NCI-H1105 treated with DMSO at 0.1 percent for 48 hours (cell line): ENCODE results near the gene SLC6A6.
"Not testable (repeated sequence)": the region's sequence is repeated elsewhere in the genome, so short reads cannot be mapped to it uniquely, and the experiment has no call there.

ENCODE experiments used
- DNase-seq: peaks from one replicate; lab custom pipeline; 2025; lab: John Stamatoyannopoulos, UW

Gene SLC6A6

DNA sequence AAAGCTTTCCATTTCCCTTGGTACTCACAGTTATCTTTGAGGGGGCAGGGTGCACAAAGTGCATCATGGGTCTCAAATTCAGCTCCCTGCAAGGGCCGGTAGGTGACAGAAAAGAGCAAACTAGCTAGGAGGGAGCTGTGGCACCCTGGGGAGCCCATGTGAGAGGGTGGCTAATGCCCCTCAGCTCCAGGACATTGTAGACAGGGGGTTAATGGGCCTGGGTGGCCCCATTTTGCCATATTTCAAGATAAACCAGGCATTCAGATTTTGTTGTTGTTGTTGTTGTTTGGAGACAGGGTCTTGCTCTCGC, 3.7 kb upstream of the SLC6A6 start:
- no peak for DNase-seq

DNA sequence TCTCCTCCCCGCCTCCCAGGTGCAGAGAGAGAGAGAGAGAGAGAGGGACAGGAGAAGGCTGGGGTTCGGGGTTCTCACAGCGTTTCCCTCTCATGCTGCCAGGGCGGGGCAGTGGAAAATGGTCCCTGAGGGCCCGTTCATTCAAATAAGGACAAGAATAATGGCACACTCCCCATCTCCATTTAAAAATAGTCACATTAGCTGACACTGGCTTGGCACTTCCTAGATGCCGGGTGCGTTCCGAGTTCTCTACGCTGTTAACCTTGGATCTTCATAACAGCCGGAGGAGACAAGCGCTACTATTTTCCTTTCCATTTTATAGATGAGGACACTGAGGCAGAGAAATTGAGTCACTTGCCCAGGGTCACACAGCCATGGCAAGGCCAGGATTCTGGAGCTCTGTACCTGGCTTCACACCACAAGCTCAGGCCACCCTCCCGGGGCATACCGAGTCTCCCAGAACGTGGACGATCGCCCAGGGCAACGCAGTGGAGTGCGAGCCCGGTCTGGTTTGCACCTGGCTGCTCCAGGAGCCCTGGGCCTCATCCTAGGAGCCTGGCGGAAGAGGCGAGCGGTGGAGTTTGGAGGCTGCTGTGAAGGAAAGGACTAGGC, 608 bp upstream of the SLC6A6 start:
- no peak for DNase-seq

DNA sequence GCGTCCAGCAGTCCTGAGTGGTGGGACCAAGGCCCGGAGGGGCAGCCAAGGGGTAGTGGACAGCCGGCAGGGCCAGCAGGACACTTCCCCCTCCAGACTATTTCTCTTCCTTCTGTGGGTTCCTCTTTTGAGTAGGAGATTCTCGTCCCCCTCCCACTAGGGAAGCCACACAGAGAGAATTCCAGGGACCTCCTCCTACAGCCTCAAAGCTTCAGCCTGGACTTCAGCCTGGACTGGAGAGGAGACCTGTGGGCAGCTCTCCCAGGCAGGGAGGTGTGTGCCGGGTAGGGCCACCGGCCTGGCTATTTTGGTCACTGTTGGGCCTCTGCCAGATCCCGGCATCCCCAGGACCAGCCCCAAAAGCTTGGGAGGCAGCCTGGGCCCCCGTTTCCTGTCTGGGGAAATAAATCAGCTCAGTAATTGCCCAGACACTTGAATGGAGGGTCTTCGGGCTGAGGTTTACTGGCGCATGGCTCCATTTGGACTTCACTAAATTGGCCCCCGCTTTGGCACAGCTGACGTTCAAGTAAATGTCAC, 1.3 kb downstream of the SLC6A6 start:
- peak; percentile 24 for DNase-seq

DNA sequence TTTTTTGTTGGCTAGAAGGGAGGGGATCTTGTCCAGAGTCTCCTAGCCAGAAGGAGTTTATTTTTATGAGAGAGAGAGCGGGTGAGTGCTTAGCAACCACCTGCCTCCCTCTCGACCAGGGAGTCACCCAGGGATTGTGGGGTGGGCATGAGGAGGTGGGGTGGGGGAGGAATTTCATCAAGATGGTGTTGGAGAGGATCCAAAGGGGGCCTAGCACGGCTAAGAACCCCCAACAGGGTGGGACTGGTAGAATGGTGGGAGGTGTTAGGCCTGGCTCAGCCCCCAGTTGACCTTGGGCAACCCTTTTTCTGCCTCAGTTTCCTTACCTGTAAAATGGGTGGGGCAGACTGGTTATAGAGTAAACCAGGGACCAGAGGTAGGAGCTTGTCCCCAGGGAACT, 1.8 kb downstream of the SLC6A6 start:
- DNase-seq: no peak

DNA sequence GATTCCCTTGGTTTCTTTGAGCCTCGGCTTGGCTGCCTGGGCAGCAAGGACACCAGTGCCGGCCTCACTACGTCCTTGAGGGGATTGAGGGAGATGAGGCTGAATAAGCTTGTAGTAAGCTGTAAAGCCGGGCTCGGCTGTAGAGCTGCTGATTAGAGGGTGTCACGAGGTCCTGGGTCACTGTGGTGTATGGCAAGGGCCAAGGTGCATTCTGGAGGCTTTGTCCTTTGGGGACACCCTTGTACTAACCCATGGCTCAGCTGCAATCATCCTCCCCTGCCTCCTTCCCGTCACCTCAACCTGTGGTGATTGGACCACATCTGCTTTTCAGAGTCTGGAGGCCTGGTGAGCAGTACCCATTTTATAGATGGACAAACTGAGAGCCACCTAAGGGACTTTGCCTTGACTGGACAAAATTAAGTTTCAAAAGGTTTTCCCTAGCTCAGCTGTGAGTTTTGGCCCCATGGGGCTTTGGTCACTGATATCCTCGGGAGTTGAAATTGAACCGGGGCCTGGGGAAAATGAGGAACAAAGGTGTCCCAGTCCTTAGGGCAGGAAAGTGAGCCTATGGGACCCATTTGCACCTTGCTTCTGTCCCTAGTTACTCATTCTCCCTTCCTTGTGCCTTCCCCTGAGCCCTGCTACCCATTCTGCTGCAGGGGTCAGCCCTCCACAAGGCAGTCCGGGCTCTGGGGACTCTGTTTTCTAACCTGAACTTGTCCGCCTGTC, 2.4 kb downstream of the SLC6A6 start:
- DNase-seq: no peak

DNA sequence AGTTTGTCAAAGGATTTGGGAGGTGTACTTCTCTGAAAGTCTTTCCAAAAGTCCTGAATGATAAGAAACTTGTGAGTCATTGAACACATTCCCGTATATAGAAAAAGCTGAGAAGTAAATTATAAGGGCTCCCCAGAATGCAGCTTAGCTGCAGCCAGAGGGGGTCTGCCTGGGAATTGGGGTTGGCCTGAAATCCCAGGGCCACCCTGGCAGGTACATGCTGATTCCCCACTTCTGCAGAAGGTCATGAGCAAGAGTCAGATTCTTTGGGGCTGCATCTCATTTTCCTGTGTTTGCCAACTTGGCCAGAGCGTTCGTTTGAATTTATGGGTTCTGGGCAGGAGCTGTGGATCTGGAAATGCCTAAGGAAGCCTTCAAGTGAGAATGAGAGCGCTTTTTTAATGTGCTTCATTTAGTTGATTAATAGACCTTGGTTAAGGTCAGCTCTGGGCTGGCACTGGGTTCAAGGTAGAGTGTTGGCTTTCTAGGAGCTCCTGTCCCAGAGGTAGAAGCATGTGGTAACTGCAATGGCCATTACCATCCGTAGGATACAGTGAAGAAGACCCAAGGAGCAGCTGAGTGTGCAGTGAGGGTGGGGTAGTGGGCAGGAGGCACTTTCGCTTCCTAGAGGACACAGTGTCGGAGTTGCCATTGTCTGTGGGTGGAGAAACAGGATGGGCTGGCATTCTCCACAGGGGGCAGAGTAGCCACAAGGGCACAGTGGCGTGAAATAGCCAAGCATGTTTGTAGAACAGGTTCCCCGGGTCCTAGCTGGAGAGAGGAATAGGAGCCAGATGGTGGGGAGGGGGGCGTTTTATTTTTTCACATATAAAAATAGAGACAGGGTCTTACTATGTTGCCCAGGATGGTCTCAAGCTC, 3.2 kb downstream of the SLC6A6 start:
- no peak for DNase-seq

DNA sequence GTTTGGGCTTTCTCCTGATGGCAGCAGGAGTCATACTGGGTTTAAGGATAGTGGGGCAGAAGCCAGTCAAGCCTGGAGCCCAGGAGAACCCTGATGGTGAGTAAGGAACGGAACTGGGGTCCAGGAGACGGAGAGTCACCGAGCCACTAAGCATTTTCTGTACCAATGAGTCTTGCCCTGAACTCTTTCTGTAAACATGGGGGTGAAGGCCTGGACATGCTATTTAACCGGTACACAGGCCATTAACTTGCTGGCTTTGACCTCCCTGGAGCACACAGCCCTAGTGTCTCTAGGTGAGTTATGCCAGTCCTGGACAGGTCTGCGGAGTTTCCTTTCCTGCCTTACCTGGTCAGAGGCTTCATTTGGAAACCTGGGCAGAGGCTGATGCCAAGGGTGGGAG, 3.9 kb downstream of the SLC6A6 start:
- DNase-seq: no peak

DNA sequence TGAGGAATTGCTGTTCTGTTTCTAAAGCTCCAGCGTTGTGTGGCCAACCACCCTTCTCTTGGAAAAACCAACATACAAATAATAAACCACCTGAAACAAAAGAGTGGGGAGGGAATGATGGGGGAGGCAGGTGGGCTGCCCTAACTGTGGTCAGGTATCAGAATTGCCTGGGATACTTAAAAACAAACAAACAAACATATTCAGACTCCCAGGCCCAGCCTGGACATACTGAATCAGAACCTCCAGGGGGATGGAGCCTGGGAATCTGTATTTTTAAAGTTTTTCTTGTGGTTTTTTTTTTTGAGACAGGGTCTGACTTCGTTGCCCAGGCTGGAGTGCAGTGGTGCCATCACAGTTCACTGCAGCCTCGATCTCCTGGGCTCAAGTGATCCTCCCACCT, 4.4 kb downstream of the SLC6A6 start:
- no peak for DNase-seq

DNA sequence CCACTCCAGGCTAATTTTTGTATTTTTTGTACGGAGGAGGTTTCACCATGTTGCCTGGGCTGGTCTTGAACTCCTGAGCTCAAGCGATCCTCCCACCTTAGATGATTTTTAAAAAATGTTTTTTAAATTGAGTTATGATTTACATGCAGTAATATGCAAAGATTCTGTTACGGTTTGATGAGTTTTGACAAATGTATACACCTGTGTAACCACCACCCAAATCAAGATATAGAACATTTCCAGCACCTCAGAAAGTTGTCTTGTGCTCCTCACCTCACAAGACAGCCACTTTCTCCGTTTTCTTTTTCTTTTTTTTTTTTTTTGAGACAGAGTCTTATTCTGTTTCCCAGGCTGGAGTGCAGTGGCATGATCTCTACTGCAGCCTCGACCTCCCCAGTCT, 4.8 kb downstream of the SLC6A6 start:
- DNase-seq: no peak

DNA sequence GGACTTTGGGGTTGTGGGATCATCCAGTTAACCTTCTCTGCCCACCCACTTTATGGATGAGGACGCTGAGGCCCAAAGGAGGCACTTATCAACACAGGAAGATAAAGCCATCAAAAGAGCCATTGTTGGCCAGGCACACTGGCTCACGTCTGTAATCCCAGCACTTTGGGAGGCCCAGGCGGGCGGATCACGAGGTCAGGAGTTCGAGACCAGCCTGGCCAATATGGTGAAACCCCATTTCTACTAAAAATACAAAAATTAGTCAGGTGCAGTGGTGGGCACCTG, 7.3 kb downstream of the SLC6A6 start:
- DNase-seq: not testable (repeated sequence)

DNA sequence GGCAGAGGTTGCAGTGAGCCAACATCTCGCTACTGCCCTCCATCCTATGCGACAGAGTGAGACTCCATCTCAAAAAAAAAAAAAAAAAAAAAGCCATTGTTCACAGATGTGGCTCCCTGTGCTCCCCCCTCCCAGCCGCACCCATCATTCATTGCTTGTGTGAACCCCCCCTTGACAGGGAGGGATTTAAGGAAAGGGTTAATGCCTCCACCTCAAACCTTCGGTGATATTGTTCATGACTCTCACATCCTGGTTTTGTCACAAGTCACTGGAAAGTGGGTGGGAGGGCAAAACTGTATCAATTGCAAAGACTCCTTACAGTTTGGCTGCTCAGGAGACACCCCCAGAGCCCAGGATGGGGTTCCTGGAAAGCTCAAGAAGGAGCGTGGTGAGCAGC, 7.7 kb downstream of the SLC6A6 start:
- no peak for DNase-seq

DNA sequence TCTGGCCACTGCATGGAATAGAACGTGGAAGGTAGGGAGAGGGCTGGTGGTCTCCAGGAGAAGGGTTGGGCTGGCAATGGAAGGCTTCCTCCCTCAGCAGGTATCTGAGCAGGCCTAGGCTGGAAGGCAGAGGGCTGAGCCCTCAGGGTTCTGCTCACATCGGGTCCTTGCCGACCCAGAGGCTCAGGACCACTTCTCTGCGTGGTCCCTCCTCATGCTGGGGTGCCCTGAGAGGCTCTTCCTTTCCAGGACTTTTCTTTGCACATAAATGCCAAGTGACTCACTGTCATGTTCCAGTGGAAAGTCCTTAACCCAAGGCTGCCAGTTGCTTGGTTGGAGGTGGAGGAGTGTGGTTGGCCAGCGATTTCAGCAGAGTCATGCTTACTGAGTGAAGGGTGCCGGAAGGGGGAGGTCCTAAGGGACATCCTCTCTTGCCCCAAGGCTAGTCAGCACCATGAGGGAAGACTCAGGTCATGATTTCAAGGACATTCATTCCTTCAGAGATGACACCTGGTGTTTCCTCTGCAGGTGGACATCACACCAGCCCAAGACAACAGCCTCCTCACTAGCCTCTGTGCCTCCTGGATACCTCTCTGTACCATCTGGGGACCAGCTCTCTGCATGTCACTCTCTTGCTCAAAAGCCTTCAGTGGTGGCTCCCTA, 8.2 kb downstream of the SLC6A6 start:
- DNase-seq: no peak

DNA sequence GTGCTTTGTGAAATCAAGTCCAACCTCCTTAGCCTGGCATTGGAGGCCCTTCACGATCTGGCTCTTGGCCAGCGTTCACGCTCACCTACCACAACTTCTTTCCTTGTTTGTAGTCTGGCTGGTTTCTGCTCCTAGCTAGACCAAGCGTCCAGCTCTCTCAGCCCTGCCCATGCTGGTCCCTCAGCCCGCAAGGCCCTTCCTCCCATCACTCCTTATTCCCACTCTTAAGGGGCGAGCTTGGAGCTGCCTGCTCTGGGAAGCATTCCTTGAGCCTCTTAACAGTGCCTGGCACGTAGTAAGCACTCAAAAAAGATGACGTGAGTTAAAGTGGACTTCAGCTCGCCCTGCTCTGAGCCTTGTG, 8.7 kb downstream of the SLC6A6 start:
- DNase-seq: no peak

DNA sequence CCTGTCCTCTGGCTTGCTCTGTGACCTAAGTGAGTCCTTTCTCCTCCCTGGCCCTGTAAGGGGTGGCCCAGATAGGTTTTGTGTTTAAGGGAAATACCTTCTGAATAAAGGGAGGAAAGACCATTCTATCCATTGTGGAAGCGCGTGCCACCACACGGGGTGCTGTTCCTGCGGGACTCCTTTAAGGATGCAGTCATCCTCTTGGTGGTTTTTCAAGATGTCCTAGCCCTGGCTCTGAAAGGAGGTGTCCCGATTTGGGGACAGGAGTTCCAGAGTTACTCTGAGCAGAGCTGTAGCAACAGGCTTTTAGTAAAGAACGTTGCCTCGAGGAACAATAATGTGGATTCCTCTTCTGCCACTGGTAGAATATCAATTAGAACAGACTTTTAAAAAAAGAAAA, 9.6 kb downstream of the SLC6A6 start:
- no peak for DNase-seq

DNA sequence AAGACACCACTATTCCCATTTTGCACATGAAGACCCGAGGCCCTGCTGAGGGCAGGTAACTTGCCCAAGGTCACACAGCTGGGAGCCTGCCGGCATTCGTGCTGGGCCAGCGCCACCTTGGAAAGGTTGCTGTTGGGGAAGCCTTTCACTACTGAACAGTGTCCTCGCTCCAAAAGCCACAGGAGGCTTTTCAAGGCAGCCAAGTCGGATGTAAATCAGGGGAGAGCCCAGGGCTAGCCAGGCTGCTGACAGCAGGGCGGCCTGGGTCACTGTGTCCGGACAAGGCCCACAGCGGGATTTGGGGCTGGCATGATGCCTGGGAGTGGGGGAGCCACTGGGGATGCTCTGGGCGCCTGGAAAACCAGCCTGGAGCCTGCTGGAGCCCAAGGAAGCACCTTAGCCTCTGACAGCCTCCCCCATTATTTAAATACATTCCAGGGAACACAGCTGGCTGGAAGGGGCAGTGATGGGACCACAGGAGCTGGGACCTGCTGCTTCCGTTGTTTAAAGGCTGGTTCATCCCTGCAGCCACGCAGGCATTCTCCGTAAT, 10.5 kb downstream of the SLC6A6 start:
- no peak for DNase-seq

DNA sequence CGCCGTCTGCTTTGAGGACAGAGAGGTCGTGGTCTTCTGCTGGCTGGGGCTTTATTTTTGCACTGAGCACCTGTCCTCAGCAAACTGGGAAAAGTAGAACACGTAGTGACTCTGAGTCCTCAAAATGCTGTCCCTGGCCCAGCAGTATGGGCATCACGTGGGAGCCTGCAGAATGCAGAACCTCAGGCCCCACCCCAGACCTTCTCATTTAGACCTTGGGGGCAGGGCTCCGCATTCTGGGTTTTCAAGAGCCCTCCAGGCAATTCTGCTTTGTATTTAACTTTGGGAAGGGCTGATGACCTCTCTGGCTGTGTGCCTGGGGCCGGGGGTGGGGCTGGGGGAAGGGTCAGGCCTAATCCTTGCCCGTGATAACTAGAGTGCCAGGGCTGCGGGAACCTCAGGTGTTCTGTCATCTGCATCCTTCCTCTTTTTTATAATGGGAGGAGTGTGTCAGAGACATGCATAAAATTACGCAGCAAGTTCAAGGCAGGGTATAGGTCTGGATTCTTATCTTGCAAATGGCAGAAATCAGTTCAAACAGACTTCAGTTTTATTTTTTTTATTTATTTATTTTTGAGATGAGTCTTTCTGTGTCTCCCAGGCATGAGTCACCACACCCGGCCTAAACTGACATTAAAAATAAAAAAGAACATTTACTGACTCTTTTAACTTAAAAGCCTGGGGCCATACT, 11.1 kb downstream of the SLC6A6 start:
- DNase-seq: peak; percentile 11

DNA sequence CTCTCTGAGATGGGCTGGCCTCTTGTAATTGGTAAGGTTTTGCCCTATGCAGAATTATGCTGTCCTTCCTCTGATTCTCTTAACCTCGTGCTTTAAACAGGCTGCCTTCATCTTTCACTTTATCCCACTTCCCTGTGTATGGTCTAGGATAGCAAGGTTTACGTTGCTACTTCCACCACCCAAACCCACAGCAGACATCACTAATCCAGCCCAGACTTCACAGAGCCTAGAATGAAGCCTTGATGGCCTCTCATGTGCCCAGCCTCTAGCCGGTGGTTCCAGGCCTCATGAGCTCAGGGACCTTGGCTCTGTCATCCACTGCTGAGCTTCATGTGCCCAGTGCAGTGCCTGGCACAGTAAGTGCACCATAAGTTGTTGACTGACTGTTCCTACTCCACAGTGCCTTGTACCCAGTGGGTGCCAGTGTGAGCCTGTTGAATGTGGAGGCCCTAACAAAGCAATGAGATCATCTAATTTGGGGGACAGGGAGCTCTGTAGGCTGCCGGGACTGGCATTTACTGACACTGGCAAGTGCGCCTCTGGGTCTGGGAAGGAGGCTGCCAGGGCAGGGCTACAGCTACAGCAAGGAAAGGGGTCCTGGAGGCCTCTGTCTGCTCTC, 12.5 kb downstream of the SLC6A6 start:
- DNase-seq: no peak

DNA sequence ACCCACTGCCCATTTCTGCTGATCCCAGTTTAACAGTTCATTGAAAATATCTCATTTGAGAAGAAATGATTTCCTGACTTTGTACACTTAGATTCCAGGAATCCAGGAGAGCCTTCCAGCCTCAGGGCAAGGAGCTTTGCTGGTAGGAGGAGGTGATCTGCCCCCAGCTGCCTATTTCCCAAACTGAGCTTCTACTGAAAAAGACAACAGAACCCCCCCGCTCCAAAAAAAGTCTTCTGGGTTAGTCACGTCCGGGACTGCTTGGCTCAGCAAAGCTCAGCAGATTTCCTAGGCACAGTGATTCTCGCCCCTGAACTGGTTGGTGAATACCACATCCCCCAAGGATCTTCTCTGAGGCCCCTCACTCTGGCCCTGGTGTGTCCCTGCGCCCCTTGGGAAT, 13.1 kb downstream of the SLC6A6 start:
- DNase-seq: no peak

DNA sequence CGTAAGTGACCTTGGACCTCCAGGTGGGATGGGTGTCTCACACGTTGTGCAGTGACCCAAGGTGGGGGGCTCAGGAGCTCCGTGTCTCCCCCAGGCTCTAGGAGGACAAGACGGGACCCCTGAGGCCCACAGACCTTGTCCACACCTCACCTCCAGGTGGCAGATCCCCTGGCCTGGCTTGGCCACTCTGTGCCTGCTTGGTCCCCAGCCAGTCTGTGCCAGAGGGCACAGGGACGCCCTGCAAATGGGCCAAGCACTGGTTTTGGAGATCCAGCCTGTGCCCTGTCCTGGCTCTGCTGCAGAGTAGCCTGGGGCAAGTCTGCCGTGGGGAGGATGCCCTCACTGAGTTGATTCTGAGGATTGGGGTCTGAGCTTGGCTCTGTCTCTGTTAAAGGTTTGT, 14.0 kb downstream of the SLC6A6 start:
- no peak for DNase-seq

DNA sequence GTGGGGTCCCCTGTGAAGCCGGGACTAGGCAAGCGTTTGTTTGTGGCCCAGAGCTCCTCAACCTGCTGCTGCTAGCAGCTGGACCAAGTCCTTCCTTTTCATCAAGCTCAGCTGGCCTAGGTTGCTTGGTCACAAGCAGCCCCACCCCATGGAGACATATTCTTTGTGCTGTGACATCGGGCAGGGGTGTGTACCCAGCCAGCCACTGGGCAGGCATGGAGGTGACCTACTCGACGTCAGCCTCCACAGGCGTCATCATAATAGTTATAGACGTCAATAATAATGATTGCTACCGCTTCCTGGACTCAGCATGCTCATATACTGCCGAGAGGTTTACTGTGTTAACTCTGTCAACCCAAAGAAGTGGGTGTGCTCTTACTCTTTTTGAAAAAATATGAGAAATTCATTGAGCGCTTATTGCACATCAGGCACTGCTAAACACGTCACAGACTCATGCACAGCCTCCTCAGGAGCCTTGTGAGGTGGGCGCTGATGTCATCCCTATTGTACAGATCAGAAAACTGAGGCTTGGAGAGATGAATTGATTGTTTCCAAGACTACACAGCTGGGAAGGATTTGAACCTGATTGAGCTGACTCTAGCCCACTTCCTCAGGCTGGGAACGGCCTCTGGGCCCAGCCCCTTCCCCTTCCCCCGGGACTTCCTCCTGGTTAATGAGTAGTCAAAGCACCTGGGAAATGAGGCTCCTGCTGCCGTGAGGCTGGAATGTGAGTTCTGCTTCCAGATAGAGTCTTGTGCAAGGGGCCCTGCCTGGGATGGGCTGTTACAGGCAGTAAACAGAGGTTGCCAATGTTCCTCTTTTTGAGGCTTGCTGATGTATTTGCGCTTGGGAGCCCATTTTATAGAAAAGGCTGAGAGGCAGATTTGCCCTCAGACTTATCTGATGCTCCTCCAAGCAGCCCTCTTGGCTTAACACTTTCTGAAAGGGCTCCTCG, 16.2 kb downstream of the SLC6A6 start:
- DNase-seq: no peak
